ENCODE measurements around the gene TNNI3K. TPM values are rescaled to one million over a fixed set of nuclear protein-coding genes. Genes with fewer than 3 reads are reported as not detected.

Gene TNNI3K
- total and polyA plus RNA-seq, 9 of the 15 experiments (the other 6 are each of a cell fraction or from before 2014, with no cell fraction given), result 0.21 to 0.53 (median 0.32) TPM; not detected in 5

GRCh38 chr1:74396933-74397332 is 161.7 kb downstream of the TNNI3K start:
- Histone ChIP-seq H3K4me3 (no peak overlapping the region), H3K79me2 (ENCODE audit: control insufficient read depth, insufficient read depth, low read length) (no peaks in the 10 kb centered on the region), H3K27ac (ENCODE audit: extremely low read depth, low read depth, low read length) (no peak overlapping the region), H4K20me1 (replicated peaks; ENCODE audit: control insufficient read depth, insufficient read depth, low read length) (no peaks in the 10 kb centered on the region), H3K4me1 (replicated peaks in 1 of 2; ENCODE audit: control insufficient read depth in 2 of 2, insufficient read depth in 2 of 2, low read length in 2 of 2) (no peaks in the 10 kb centered on the region), H3K4me2 (ENCODE audit: insufficient read depth, low read length) (no peak overlapping the region), H3K27me3 (ENCODE audit: control insufficient read depth in 2 of 2, insufficient read depth in 2 of 2, low read length in 2 of 2) (no peaks in the 10 kb centered on the region), H3K9me1 (ENCODE audit: control insufficient read depth, insufficient read depth, low read length) (no peaks in the 10 kb centered on the region), H3K9ac (ENCODE audit: insufficient read depth in 1 of 2, low read depth in 2 of 2, low read length in 2 of 2) (no peak overlapping the region), H2AFZ (ENCODE audit: low read depth, low read length) (no peak overlapping the region), H3K9me3 (replicated peaks; ENCODE audit: control insufficient read depth, insufficient read depth, low read depth, low read length) (no peaks in the 10 kb centered on the region), H3K36me3 (ENCODE audit: control insufficient read depth, insufficient read depth, low read length) (no peaks in the 10 kb centered on the region)
- ChIA-PET POLR2A (no interaction called here), CTCF (ENCODE audit: low intra/inter-chr PET ratio) (no interaction called here)
- BruUV-seq (replicated peaks), result no TSS peak
- ATAC-seq, result no peak
- TF ChIP-seq ZNF57 (CRISPR knock-in tag; IDR thresholded peaks at IDR 0.05) (no peak), NEUROD1 (IDR thresholded peaks at IDR 0.05; ENCODE audit: borderline replicate concordance, low read depth, low read length, partially characterized antibody) (no peak), EGR1 (conservative IDR thresholded peaks at IDR 0.05) (no peak), E2F3 (CRISPR knock-in tag; IDR thresholded peaks at IDR 0.05) (no peak), GTF2F1 (IDR thresholded peaks at IDR 0.05; ENCODE audit: low read depth, low read length) (no peak), HLTF (IDR thresholded peaks at IDR 0.05) (no peak)
- TF ChIP-seq, protein P1, sequence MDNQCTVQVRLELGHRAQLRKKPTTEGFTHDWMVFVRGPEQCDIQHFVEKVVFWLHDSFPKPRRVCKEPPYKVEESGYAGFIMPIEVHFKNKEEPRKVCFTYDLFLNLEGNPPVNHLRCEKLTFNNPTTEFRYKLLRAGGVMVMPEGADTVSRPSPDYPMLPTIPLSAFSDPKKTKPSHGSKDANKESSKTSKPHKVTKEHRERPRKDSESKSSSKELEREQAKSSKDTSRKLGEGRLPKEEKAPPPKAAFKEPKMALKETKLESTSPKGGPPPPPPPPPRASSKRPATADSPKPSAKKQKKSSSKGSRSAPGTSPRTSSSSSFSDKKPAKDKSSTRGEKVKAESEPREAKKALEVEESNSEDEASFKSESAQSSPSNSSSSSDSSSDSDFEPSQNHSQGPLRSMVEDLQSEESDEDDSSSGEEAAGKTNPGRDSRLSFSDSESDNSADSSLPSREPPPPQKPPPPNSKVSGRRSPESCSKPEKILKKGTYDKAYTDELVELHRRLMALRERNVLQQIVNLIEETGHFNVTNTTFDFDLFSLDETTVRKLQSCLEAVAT (IDR thresholded peaks at IDR 0.05), result no peak
- FAIRE-seq, result no peak
- in situ Hi-C loops (cut with MboI), result no loop called here
- intact Hi-C loops (cut with micrococcal nuclease), result no loop called here
- WGBS (ENCODE audit: insufficient coverage, low coverage, missing lambda C conversion rate), result 0% methylated on average over 4 of the region's 4 CpGs
- no peak for DNase-seq (ENCODE audit: extremely low read depth in 1 of 4, low spot score in 3 of 4)

Measured in K562 (cell line).